Renal cortex interstitium (tissue), 11 donors: Measurements from ENCODE around the gene FRMD3. TPM values are rescaled to one million over a fixed set of nuclear protein-coding genes. Genes with fewer than 3 reads are reported as not detected.

ENCODE experiments used
- DNase-seq, 11 donors: peaks; one replicate each; pipeline ENCODE4 v3.0.0-alpha.2; 2013; ENCODE audit warnings: low read depth in 9 of 11, low spot score in 4 of 11; ENCODE audit errors: extremely low read depth in 1 of 11
- polyA plus RNA-seq, 3 donors: library from polyadenylated mRNA; unstranded; fragments of 120-200 nt; gene quantifications; one replicate each; pipeline ENCODE4 v1.2.1, GENCODE V29; 2013; ENCODE audit not compliant: insufficient read length in 3 of 3

Gene FRMD3
- polyA plus RNA-seq, 3 donors = 16.8 to 23.3 (median 21.8) TPM

DNA sequence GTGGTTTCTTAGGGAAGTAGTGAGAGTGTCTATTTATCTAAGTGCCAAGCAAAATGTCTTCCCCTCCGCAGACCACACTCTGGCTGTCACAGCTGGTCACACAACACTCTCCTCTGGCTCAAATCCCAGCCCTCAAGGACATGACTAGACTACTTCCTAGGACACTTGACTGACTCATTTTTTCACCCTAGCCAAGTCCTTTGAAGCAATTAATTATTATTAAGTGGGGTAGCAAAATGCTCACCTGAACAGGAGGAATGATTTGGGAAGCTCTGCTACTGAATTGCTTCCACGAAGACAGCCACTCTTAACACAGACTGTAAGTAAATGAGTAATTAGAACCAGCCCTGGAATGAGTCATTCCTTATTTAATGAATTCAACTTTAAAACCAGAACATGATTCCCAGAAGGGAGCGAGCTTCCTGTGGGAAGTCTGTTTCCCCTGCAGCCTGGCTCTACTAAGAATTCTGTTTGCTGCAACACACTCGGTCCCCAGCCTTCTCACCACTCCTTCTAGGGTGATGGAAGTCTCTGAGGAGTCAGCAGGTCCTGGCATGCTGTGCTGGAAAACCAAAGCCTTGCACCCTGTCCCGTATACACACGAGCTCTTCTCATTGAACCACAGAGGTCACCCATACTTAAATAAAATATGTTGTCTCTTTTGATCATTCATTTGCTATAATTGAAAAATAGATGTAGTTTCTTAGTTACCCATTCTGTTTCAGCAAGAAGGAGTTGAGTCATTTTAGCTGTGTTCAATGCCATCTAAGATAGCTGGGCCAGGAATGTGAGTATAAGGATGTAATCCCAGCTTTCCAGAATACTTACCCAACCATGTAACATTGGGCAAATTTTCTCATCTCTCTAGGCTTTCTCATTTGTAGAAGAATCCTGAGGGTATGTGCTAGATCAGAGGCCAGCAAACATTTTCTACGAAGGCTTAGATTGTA lies 256.6 kb downstream of the FRMD3 start:
- peak in 1 of 11 donors; percentile 52 for DNase-seq

DNA sequence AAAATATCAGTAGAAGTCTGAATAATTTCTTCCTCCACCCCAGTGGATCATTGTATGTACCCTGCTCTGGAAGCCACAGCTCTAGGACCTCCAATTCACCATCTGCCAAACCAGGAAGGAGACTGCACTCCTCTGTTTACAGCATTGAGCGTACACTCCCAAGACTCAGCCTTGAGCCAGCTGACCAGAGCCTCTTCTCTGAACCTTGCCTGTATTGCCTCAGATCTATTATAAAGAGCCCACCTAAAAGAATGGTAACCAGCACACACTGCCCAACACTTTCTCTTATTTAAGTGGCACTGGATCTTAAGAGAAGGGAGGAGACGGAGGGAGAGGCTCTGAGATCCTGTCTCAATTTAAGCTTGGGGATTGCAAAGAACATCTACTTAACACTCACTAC lies 257.4 kb downstream of the FRMD3 start:
- DNase-seq = no peak

DNA sequence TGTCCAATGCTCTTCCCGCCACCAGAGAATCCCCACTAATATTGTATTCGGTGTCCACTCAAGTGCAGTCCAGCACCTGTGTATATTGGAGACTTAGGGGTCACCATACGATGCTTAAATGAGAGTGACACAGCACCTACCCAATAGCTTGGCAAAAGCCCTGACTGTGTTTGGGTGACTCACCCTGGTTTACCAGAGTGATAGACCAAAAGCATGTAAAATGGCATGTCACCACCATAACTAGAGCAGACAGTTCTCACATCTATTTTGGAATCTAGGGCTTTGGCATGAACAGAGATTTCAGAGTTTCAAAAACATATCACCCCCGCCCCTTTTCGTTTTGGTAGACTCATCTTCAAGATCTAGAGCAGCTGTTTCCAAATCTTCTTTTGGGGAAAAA lies 257.9 kb downstream of the FRMD3 start:
- DNase-seq = no peak

DNA sequence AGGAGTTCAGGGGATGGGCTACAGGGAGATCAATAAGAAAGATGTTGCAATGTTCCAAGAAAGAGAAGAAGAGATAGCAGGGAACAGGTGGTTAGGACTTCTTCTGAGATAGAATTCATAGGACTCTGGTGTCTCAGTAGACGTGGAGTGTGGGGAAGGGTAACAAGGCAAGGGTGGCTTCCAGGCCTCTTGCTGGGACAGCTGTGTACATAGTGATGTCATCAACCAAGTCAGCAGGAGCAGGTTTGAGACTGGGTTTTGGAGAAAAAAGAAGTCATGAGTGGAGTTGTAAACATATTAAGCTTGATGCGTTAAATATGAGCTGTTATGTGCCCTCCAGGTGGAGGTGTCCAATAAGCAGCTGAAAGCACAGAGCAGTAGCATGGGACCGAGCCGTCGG lies 263.4 kb downstream of the FRMD3 start:
- DNase-seq = no peak

DNA sequence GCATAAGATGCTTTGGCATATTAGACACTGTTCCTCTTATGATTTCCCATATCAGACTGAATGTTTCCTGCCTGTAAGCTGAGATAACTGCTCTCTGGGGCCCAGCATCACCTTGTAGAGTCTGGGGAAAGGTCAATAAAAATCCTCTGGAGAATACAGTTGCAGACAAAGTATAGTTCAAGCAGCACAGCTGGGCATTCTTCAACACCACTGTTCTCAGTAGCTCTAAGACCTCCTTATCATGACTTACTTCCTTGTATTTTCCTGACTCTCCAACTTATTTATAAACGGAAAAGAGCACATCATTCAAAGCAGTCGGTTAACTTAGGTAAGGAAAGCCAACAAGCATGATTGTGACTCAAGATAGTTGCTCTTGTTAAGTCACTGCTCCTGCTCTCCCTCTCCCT lies 266.5 kb downstream of the FRMD3 start:
- no peak for DNase-seq

DNA sequence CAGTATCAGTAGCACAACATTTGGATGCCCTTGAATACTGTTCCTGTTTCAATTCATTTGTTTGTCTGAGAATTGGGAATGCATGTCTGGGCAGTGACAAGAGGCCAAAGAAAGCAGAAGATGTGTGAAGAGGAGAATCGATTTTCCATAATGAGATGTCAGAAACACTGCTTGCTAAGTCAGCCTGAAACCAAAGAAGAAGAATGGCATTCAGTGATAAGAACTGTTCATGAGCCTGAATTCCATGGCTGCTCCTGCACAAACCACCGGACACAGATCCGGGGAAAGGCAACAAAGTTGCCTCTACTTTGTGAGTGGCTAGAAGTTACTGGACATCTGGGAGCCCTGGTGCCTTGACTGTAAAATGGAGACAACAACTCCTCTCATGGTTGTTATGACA lies 268.1 kb downstream of the FRMD3 start:
- no peak for DNase-seq

DNA sequence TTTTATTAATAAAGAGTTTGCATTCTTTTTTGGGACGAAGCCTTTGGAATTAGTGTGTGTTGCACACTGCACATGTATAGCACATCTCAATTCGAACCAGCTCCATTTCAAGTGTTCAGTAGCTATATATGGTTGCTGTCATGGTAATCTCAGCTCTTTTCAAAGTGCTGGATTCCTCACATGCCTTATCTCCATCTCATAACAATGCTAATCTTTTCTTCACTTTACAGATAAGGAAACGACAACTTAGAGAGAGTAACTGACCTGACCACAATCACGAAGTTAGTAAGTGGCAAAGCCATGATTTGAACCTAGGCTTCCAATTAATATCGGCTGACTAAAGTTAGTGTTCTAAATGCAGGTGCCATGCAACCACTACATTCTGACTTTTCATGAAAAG lies 270.5 kb downstream of the FRMD3 start:
- DNase-seq = no peak

DNA sequence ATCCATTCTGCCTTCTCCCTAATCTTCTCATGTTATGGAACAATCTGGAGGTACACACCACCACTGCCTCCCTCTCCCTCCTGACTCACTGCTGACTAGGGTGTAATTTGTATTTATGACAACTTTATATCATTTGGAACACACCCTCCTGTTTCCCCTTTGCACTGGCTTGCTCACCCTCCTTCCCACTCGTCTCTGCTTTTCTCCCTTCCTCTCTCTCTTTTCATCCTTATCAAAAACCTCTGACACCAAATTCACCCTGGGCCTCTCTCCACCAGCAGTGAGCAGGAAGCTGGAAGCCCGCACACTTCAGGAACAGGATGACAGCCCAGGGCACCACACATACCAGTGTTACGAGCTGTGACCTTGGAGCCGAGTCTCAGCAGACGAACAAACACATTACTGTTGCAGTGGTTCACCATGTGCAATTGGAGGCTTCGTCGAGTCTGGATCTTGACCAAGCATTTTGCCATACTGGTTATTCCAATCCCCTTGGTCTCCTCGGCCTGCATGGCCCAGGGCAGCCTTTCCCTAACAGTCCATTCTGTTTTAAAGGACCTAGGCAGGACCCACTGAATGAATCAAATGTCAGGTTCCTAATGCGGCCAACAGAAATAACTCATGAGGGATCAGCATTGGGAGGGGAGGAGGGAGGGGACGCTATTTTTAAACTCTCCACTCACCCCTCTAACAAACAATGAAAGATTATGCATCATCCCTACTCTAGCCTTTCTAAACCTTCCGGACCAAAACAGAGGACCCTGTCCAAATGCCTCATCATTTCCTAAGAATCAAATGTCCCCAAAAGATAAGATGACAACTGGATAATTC lies 271.3 kb downstream of the FRMD3 start:
- peak in 1 of 11 donors; percentile 41 for DNase-seq

DNA sequence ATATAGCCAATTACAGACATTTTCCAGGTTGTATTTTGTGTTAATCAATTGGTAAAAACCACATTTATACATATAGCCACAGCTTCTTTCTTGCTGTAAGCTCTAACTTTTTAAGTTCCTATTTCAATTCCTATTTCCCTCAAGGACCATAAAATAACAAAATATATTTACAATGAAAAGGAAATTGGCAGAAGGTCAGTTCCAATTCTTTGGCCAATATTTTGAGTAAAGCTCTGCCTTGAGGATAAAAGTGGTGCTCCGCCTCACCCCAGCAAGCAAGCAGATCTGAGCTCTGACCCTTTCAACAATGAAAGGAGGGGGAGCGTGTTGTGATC lies 271.9 kb downstream of the FRMD3 start:
- DNase-seq = no peak

DNA sequence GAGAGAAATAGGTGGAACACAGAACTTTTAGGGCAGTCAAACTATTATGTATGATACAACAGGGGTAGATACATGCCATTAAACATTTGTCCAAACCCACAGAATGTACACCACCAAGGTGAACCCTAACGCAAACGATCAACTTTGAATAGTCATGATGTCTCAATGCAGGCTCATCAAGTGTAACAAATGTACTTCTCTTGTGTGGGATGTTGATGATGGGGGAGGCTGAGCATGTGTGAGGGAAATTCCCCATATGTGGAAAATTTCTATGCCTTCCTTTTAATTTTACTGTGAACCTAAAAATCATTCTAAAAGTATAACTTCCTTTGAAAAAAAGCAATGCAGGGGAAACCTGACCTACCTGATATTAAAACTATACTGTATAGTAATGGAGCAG lies 273.9 kb downstream of the FRMD3 start:
- no peak for DNase-seq

DNA sequence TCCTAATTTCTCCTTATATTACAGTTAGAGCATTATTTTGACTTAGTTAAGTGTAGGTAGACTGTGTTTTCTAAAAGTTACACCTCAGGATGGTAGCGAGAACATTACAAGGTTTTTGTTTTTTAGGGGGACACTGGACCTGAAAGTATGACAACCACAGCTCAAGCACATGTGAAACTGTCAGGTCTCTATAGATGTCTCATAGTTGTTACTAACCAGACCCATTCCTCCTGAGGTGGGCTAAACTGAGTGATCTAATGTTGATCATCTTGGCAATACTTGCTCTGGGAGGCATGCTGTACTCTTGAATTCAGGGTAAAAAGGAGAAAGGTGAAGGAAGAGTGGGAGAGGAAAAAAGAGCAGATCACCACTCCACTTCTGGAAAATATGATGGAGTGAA lies 278.6 kb downstream of the FRMD3 start:
- DNase-seq = no peak

DNA sequence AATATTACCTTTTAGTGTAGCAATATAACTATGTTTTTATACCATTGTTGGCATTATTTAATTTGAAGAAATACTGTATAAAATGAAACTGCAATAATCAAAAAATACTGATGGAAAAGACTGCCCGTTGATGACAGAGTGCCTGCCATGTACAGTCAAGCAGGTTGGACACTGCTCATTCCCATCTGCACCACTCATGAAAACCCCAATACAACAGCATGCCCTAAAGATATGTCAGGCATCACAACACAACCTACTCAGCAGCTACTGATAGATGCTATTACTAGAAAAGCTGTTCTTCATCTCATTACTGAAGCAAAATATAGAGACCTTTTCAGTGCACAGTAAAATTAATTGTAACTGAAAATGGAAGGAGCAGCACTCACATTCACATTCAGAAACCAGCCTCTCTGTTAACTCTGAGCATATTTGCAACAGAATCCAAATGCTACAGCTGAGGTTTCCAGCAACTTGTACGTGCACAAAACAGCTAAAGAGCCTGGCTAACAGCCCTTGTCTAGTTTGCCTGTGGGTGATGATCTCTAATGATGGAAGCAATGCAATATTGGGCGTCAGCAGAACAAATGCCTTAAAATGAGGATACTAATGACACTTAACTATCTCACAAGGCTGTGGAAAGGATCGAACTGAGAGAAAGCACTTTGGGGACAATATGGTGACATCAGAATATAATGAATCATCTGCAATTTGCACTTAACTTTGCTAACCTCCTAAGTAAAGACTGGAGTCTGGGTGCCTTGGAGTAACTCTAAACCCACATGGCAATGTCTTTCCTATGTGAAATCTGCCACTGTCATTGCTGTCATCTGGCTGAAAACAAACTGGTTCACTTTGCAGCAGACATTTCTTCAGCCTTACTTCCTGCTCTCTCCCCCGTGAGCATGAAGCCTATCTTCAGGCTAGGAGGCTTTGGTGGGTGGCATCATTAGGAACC lies 280.0 kb downstream of the FRMD3 start:
- DNase-seq = no peak

DNA sequence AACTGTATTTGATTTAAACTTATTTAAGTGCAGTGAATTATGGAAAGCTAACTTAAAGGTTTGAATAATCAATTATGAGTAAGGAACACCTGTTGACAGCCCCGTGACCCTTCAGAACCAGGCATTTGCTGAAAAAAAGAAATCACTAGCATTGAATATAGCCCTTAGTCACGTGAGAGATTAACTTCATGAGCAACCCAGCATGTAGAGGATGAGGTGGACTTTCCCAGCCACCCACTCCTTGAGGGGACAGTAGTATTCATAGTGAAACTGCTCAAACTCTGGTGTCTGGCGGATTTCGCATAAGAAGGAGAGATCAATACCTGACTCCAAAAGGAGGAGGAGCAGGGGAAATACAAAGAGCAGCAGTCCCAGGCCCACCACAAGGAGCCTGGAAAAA lies 290.5 kb downstream of the FRMD3 start:
- no peak for DNase-seq

DNA sequence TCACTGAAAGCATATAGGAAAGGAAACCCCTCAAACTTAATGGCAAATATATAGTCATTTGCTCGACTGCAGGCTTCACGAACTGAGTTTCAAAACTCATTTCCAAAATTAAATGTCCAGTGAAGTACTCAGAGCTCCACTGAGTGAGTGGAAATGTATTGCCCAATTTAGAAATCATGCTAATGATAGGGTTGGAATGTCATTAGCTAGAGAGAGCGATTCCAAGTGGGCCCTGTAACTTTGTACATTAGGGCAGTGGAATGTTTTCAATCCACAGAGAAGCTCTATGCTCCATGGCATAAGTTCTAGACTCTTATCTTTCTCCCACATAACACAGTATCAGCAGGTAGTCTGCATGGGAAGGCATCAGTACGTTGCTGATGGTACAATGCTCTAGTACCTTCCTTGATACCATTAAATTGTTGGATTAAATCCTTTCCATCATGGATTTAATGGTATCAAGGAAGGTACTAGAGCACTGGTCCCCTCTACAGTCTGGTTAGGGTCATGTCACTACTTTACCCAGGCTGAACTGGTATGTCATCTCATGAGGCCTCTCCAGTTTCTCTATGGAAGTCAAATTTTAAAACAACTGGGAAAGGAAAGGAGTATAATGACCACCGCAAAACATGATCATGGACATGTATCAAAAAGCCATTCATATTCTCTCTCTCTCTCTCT lies 292.1 kb downstream of the FRMD3 start:
- DNase-seq = no peak

DNA sequence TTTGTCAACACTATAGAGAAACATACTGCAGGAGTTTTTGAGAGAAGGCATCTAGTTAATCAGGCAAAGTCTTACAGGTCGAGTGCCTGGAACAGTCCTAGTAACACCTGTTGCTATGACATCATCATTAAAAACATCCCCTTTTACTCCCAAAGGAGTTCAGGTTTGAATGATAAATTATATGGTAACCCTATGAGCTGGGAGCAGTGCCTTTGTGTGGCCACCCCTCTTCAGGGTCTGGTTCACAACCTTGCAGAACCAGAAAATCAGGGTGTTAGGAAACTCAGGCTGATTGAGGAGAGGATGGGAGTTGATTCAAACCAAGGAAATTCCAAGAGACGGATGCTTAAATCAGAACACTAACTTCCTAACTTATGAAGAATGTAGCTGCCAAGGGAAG lies 296.1 kb downstream of the FRMD3 start:
- no peak for DNase-seq

DNA sequence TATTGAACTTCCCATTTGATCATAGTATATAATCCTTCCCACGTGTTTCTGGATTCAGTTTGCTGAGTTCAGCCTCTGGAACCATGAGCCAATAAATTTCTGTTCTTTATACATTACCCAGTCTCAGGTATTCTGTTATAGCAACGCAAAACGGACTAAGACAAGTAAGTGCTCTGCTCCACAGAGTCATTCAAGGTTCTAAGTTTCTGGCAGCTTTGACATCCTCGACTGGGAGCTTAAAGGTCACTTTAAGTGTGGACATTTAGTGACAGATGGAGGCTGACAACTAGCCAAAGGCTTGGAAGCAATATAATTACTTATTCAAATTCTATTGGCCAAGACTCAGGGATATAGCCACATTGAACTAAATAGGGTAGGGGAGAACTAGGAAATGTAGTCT lies 297.5 kb downstream of the FRMD3 start:
- DNase-seq = no peak

DNA sequence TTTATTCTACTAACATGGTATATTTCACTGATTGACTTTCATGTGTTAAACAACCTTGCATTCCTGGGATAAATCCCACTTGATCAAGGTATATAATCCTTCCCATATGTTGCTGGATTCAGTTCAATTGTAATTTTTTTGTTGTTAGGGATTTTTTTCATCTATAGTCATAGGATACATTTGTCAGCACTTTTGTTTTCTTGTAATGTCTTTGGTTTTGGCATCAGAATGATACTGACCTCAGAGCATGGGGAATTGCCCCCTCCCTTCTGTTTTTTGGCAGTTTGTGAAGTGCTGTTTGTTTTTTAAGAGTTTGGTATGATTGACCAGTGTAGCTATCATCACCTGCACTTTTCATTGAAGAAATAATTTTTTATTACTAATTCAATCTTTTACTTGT lies 298.5 kb downstream of the FRMD3 start:
- no peak for DNase-seq

DNA sequence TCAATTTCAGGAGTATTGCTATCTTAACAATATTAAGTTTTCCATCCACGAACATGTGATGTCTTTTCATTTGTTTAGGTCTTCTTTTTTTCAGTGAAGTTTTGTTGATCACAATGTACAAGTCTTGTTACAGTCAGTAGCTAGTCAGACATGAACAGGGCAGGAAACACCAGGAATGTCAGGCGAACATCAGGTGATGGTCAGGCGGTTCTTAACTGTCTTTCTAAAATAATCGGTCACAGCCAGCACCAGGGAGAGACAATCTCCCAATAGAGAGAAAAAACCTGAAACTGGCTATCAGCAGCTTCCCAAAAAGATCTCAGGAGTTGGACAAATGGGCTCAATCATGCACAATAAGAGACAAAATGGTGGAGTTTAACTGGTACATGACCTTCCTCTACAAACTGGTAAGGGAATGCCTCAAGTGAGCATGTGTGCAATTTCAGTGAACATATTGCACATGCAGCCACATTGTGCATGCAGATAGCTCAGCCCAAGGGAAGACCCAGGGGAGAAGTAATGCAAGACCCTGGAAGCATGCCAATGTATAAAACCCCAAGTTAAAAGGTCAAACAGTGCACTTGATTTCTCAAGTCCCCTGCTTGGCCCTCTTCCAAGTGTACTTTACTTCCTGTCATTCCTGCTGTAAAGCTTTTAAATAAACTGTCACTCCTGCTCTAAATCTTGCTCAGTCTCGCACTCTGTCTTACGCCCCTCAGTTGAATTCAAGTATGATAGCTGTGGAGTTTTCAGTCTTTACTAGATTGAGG lies 299.1 kb downstream of the FRMD3 start:
- DNase-seq = no peak
